Ishikawa (cell line): ENCODE data around the gene HDLBP.

Source experiments
- EP300 ChIP-seq: IDR thresholded peaks from 2 replicates; pipeline ENCODE4 v1.6.1; 2012; ENCODE audit warnings: borderline replicate concordance
- MAX ChIP-seq: IDR thresholded peaks from 2 replicates; pipeline ENCODE4 v1.6.1; 2012
- RAD21 ChIP-seq: IDR thresholded peaks from 2 replicates; pipeline ENCODE4 v1.6.1; 2012; ENCODE audit warnings: low read depth
- REST ChIP-seq: IDR thresholded peaks from 2 replicates; pipeline ENCODE4 v1.6.1; 2012; ENCODE audit warnings: low read depth, mild to moderate bottlenecking
- TCF12 ChIP-seq: IDR thresholded peaks from 2 replicates; pipeline ENCODE4 v1.6.1; 2012; ENCODE audit warnings: low read depth
- YY1 ChIP-seq: IDR thresholded peaks from 2 replicates; pipeline ENCODE4 v1.6.1; 2012; ENCODE audit warnings: low read depth

GRCh38 chr2:241178961-241179360 lies 136.5 kb downstream of the HDLBP start:
- TF ChIP-seq EP300: no peak
- TF ChIP-seq RAD21: no peak
- no peak for TF ChIP-seq YY1
- no peak for TF ChIP-seq TCF12
- no peak for TF ChIP-seq MAX
- TF ChIP-seq REST: no peak
